HepG2 (cell line): ENCODE data around the gene CAPN12. TPM values are rescaled to one million over a fixed set of nuclear protein-coding genes. Genes with fewer than 3 reads are reported as not detected.

Experiments used
- BATF2 ChIP-seq: sonication (generic); formaldehyde crosslinking; IDR thresholded peaks from 2 replicates; pipeline ENCODE4 v1.8.0; 2022; ENCODE audit warnings: mild to moderate bottlenecking, missing genetic modification reagents, moderate library complexity
- BRD4 ChIP-seq: sonication (generic); formaldehyde crosslinking; IDR thresholded peaks from 2 replicates; pipeline ENCODE4 v1.4.0; 2020; ENCODE audit warnings: missing genetic modification reagents
- PRDM10 ChIP-seq: sonication (generic); formaldehyde crosslinking; IDR thresholded peaks from 2 replicates; pipeline ENCODE4 v1.4.0; 2020; ENCODE audit warnings: low read depth, missing genetic modification reagents
- RBM22 ChIP-seq: fragments of 200-400 bp; formaldehyde crosslinking; optimal IDR thresholded peaks from 2 replicates; pipeline ENCODE3; 2017; ENCODE audit warnings: mild to moderate bottlenecking, low read length, moderate library complexity
- REST ChIP-seq, 2 experiments: IDR thresholded peaks; 2 replicates each; pipeline ENCODE4 v1.6.1; 2011 to 2012; ENCODE audit warnings: low read length in 2 of 2, borderline replicate concordance in 1 of 2, low read depth in 1 of 2, mild to moderate bottlenecking in 1 of 2, moderate library complexity in 1 of 2
- XRCC5 ChIP-seq: fragments of 200-400 bp; formaldehyde crosslinking; optimal IDR thresholded peaks from 2 replicates; pipeline ENCODE3; 2017; ENCODE audit warnings: mild to moderate bottlenecking, low read length
- ZFP90 ChIP-seq: sonication (generic); formaldehyde crosslinking; IDR thresholded peaks from 2 replicates; pipeline ENCODE4 v1.8.0; 2022; ENCODE audit warnings: missing genetic modification reagents, mild to moderate bottlenecking, inconsistent platforms, borderline replicate concordance
- ZNF225 ChIP-seq: sonication (generic); formaldehyde crosslinking; IDR thresholded peaks from 2 replicates; pipeline ENCODE4 v1.4.0; 2020; ENCODE audit warnings: mild to moderate bottlenecking, missing genetic modification reagents
- ZNF263 ChIP-seq: sonication (generic); formaldehyde crosslinking; IDR thresholded peaks from 2 replicates; pipeline ENCODE4 v1.4.0; 2020; ENCODE audit warnings: missing genetic modification reagents
- ZNF724P ChIP-seq: sonication (generic); formaldehyde crosslinking; IDR thresholded peaks from 2 replicates; pipeline ENCODE4 v1.8.0; 2022; ENCODE audit warnings: missing genetic modification reagents, borderline replicate concordance
- ZNF83 ChIP-seq: sonication (generic); formaldehyde crosslinking; IDR thresholded peaks from 2 replicates; pipeline ENCODE4 v1.4.0; 2020; ENCODE audit warnings: missing genetic modification reagents, mild to moderate bottlenecking, borderline replicate concordance
- ZNF839 ChIP-seq: sonication (generic); formaldehyde crosslinking; IDR thresholded peaks from 2 replicates; pipeline ENCODE4 v1.4.0; 2020; ENCODE audit warnings: missing genetic modification reagents, mild to moderate bottlenecking, borderline replicate concordance
- polyA plus RNA-seq, 8 experiments: library from polyadenylated mRNA; depleted of rRNA in 3 of 8; stranded (reverse) in 7 of 8; unstranded in 1 of 8; fragments of >200 nt; fragmentation: Illumina TruSeq in 4 of 8; extraction: Trizol in 4 of 8; gene quantifications; 2 replicates each; pipeline versions ENCODE4 v1.2.1 to v1.2.3, GENCODE V29; 2011 to 2016; ENCODE audit warnings: low read depth in 4 of 8, missing spikeins in 1 of 8, mixed read lengths in 1 of 8; ENCODE audit not compliant: insufficient read depth in 1 of 8
- total RNA-seq, 5 experiments: library from RNA; depleted of rRNA; stranded (reverse); fragments of >200 nt; fragmentation: Illumina TruSeq; extraction: Trizol; gene quantifications; 2 replicates each; pipeline ENCODE4 v1.2.3, GENCODE V29; 2016; ENCODE audit warnings: low read depth in 1 of 5
- TF ChIP-seq, protein P1 (sequence below): IDR thresholded peaks from 2 replicates; pipeline ENCODE4 v1.6.1; 2016; ENCODE audit warnings: missing genetic modification reagents, missing compliant biosample characterization
- TF ChIP-seq, protein P2 (sequence below), 2 experiments: sonication (generic) in 1 of 2; formaldehyde crosslinking in 1 of 2; IDR thresholded peaks; 2 replicates each; pipeline versions ENCODE4 v1.4.0 to v1.6.1; 2016 to 2020; ENCODE audit warnings: borderline replicate concordance in 1 of 2, low read depth in 1 of 2, mild to moderate bottlenecking in 1 of 2, missing genetic modification reagents in 1 of 2

CAPN12 gene
- total and polyA plus RNA-seq, 2 of the 13 experiments (the other 11 are each of a cell fraction or from before 2014, with no cell fraction given): 1.6 to 13.6 TPM

- no peak for TF ChIP-seq REST (IDR thresholded peaks at IDR 0.05; ENCODE audit: borderline replicate concordance in 1 of 2, low read depth in 1 of 2, low read length in 2 of 2)
- TF ChIP-seq ZFP90: no peak
- TF ChIP-seq ZNF83: no peak
- TF ChIP-seq ZNF839 (CRISPR knock-in tag): no peak
- no peak for TF ChIP-seq BRD4 (CRISPR knock-in tag)
- no peak for TF ChIP-seq RBM22
- no peak for TF ChIP-seq ZNF724P (CRISPR knock-in tag)
- TF ChIP-seq, protein P1, sequence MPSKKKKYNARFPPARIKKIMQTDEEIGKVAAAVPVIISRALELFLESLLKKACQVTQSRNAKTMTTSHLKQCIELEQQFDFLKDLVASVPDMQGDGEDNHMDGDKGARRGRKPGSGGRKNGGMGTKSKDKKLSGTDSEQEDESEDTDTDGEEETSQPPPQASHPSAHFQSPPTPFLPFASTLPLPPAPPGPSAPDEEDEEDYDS (CRISPR knock-in tag): peak; percentile 49; the same call in 1 of the 2 replicates
- TF ChIP-seq, protein P2, sequence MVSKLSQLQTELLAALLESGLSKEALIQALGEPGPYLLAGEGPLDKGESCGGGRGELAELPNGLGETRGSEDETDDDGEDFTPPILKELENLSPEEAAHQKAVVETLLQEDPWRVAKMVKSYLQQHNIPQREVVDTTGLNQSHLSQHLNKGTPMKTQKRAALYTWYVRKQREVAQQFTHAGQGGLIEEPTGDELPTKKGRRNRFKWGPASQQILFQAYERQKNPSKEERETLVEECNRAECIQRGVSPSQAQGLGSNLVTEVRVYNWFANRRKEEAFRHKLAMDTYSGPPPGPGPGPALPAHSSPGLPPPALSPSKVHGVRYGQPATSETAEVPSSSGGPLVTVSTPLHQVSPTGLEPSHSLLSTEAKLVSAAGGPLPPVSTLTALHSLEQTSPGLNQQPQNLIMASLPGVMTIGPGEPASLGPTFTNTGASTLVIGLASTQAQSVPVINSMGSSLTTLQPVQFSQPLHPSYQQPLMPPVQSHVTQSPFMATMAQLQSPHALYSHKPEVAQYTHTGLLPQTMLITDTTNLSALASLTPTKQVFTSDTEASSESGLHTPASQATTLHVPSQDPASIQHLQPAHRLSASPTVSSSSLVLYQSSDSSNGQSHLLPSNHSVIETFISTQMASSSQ (IDR thresholded peaks at IDR 0.05; ENCODE audit: low read depth): 0 out of 2 replicates have a peak, but pooled peaks have one; percentile 22
- TF ChIP-seq, protein P2 (CRISPR knock-in tag; IDR thresholded peaks at IDR 0.05; ENCODE audit: borderline replicate concordance): peak; percentile 62; the same call in 1 of the 2 replicates
- TF ChIP-seq XRCC5: peak; percentile 81
- no peak for TF ChIP-seq PRDM10 (CRISPR knock-in tag)
- no peak for TF ChIP-seq BATF2
- no peak for TF ChIP-seq ZNF225
- no peak for TF ChIP-seq ZNF263 (CRISPR knock-in tag)
These were observed 22.1 kb downstream of the CAPN12 start (continued) for GRCh38 chr19:38721979-38722773.
